HG02884 (cell line): Measurements from ENCODE around the gene RP9.
"Not testable (repeated sequence)": the region's sequence is repeated elsewhere in the genome, so short reads cannot be mapped to it uniquely, and the experiment has no call there.

Experiments
- ATAC-seq: cut with Tn5 transposase; IDR thresholded peaks from one replicate; pipeline ENCODE4 v1.9.1; 2021; ENCODE audit warnings: mild to moderate bottlenecking, moderate library complexity; ENCODE audit not compliant: unreplicated experiment

RP9 gene

GRCh38 chr7:33107136-33108066 is 1.8 kb downstream of the RP9 start:
- peak; percentile 40 for ATAC-seq

DNA sequence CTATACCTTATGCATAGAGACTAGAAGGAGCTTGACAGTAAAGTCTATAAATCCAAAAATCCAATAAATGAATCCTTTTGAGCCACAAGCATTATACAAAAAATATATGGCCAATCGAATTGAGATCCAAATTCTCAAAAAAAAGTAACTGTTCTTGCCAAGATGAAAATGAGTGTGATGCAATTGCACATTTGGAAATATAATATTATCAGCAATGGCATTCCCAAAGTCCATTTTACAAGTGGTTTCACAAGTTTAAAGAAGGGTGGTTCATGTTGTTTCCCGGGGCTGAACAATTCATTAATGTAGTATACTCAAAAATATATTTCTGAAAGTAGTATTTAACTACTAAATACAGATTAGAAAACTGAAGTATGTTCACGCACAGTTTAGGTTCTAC is 7.3 kb downstream of the RP9 start:
- no peak for ATAC-seq

DNA sequence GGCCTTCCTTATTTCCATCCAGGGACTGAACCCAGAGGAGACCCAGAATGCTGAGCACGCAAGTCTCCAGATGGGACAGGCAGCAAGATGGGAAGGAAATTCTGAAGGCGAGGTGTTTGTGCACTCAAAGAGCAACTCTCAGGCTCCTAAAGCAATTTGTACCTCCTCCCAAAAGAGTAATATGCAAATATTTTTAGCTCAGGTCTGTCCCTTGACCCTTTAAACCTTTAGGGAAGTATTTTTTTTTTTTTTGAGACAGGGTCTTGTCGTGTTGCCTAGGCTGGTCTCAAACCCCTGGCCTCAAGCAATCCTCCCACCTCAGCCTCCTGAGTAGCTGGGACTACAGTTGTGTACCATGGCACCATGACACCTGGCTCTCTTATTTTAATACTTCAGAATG is 8.4 kb downstream of the RP9 start:
- no peak for ATAC-seq

- no peak for ATAC-seq
Observed at GRCh38 chr7:33099154-33099940, 9.9 kb downstream of the RP9 start.

GRCh38 chr7:33094745-33095275 is 14.4 kb downstream of the RP9 start:
- not testable (repeated sequence) for ATAC-seq

DNA sequence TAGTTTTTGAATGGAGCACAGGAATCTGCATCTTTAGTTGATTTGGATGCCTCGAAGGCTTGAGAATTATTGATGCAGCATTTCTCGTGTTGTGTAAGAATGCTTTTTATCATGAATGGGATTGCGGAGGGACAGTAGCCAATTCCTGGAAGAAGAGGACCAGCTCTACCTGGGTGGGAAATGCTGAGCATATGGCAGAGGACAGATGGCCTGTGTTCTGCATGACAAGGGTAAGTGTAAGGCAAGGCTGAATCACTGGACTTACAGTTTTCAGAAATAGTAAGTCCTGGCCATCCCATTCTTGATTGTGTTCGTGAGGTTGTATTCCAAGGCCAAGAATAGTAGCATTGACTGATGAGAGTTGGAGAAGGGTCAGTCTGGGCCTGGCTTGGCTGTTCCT is 15.9 kb downstream of the RP9 start:
- ATAC-seq = no peak

DNA sequence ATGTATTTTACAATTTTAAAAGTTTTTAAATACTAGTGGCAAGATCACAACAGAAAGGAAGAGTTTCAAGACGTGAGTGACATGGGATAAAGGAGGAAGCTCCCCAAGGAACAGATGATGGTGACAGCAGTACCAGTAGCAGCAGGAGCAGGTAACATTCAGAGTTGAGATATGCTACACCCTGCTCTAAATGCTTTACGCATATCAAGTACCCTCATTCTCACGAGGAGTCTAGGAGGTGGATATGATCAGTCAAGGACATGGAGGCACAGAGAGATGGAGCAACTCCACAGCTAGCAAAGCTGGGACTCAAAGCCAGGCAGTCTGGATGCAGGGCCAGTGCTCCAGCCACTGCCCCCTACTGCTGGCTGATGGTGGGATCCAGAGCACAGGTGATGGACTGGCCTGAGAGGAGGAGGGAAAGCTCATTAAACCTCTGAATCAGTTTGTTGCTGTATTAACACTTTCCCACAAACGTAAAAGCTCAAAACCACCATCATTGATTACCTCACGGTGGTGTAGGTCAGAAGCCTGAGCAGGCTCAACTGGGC is 17.5 kb downstream of the RP9 start:
- no peak for ATAC-seq

DNA sequence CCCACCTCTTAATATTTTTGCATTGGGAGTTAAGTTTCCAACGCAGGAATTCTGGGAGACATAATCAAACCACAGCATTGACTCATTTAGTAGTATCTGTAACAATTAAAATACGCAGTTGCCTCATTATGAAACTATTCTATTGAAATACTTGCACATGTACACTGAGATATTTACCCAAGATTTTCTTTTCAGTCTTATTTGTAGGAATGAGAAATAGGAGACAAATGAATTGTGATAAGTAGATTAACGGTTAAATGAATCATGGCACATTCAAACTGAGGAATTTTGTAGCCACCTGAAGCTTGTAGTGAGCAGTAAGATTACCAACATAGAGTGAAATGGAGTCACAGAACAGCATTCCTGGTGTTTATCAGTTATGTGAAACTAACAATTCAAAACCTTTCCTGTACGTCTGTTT is 18.1 kb downstream of the RP9 start:
- no peak for ATAC-seq

DNA sequence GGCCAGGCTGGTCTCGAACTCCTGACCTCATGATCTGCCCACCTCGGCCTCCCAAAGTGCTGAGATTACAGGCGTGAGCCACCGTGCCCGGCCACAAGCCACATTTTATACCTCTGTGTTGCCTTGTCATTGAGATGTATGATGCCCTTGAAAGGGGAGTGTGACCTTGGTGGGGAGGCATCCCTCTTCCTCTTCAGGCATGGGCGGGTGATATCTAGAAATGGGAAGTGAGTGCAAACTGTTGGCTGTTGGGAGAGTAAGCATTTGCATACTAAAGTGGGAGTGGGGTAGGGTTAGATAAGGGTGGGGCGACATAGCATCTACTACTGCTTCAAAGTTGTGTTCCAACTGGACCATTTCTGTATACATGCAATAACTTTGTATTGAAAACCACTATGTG is 20.1 kb downstream of the RP9 start:
- no peak for ATAC-seq

GRCh38 chr7:33087858-33088257 is 21.3 kb downstream of the RP9 start:
- ATAC-seq = no peak

GRCh38 chr7:33087356-33087755 is 21.8 kb downstream of the RP9 start:
- ATAC-seq = no peak

DNA sequence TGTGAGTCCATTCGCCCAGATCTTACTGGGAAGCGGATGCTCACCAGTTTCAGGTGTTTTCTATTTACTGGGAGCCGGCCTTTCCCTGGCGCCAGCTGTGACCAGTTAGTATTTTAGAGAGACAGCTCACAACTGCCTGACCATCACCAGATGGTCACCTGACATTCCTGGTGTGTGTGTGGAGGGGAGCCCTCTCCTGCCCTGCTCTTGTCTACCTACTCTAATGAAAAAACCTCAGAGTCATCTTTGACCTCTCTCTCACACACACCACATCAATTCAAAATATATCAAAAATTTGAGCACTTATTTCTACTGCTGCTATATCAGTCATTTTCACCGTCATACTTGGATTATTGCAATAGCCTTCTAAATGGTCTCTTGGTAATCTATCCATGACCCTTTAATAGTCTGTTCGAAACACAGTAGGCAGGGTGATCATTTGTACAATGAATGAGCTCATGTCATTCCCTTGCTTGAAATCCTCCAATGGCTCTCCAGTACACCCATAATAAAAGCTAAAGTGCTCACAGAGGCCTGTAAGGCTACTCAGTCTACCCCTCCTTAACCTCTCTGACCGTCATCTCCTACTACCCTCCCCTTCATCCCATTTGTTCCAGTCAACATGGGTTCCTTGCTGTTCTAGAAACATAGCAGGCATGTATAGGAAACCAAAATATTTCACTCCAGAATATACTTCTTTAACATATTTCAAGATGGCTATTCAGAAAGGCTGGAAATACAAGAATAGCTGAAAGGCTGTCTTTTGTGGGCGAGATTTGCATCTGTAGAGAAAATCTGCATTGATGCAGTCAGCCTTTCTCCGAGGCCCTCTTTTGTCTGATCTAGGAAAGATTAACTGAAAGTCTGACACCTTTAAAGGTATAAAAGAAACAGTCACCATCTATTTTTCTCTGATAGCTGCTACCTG is 29.2 kb downstream of the RP9 start:
- ATAC-seq = no peak

DNA sequence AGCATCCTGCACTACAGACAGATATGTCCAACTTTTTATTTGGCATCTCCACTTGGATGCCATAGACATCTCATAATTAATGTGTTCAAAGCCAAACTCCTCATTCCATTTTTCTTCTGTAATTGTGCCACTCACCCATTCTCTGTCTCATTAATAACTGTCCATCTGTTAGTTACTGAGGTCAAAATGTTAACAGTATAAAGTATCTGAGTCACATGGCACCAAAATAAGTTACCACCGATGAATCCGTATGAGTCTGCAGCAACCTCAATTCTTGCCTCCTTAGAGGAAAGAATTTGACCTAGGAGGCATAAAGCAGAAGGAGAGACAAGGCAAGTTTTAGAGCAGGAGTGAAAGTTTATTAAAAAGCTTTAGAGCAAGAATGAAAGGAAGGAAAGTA is 30.1 kb downstream of the RP9 start:
- ATAC-seq = no peak

DNA sequence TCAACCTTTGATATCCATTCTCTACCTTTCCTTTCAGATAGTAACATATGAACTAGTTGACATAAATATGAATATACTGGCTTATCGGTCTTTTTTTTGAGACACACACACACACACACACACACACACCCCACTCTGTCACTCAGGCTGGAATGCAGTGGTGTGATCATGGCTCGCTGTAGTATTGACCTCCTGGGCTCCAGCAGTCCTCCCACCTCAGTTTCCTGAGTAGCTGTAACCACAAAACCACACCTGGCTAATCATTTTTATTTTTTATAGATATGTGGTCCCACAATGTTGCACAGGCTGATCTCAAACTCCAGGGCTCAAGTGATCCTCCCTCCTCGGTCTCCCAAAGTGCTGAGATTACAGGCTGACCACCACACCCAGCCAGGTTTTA is 32.5 kb downstream of the RP9 start:
- no peak for ATAC-seq

DNA sequence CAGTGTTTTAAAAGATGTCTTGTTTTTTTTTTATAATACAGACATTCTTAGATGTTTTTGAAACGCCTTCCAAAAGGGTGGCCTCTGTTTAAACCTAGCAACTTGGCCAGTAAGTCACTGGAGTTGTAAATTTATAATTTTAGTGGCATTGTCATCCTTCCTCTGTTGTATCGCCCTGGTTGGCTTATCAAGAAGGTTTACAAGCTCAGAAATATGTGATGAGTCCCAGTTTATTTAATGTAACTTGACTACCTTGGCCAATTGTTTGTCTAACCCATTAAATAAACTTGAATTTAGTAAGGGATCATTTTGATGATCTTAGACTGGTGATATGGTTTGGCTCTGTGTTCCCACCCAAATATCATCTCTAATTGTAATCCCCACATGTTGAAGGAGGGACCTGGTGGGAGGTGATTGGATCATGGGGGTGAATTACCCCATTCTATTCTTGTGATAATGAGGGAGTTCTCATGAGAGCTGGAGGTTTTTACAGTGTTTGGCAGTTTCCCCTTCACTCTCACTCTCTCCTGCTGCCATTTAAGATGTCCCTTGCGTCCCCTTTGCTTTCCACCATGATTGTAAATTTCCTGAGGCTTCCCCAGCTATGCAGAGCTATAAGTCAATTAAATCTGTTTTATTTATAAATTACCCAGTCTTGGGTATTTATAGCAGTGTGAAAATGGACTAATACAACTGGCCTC is 33.2 kb downstream of the RP9 start:
- no peak for ATAC-seq

- ATAC-seq = no peak
Observed at GRCh38 chr7:33073243-33073642, 36.0 kb downstream of the RP9 start.

- no peak for ATAC-seq
Observed at GRCh38 chr7:33072471-33072870, 36.7 kb downstream of the RP9 start.

DNA sequence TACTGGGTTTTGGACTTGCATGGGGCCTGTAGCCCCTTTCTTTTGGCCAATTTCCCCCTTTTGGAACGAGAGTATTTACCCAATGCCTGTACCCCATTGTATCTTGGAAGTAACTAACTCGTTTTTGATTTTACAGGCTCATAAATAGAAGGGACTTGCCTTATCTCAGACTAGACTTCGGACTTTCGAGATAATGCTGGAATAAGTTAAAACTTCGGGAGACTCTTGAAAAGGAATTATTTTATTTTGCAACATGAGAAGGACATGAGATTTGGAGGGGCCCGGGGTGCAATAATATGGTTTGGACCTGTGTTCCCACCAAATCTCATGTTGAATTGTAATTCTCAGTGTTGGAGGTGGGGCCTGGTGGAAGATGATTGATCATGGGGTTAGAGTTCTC is 38.4 kb downstream of the RP9 start:
- ATAC-seq = no peak

DNA sequence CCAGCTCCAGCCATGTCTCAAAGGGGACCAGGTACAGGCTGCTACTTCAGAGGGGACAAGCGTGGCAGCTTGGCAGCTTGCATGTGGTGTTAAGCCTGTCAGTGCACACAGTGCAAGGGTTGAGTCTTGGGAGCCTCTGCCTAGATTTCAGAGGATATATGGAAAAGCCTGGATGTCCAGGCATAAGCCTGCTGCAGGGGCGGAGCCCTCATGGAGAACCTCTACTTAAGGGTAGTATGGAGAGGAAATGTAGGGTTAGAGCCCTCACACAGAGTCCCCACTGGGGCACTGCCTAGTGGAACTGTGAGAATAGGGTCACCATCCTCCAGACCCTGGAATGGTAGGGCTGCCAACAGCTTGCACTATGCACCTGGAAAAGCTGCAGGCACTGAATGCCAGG is 38.9 kb downstream of the RP9 start:
- ATAC-seq = no peak

GRCh38 chr7:33067921-33068320 is 41.3 kb downstream of the RP9 start:
- no peak for ATAC-seq
